Aorta (tissue), 5 donors: Measurements from ENCODE around the gene ARHGAP30. TPM values are rescaled to one million over a fixed set of nuclear protein-coding genes. Genes with fewer than 3 reads are reported as not detected.
"Not testable (repeated sequence)": the region's sequence is repeated elsewhere in the genome, so short reads cannot be mapped to it uniquely, and the experiment has no call there.

Experiments
- ATAC-seq: fragments of 200-7000 bp; cut with Tn5 transposase; one replicate; pipeline ENCODE4 v1.9.1; 2022; ENCODE audit warnings: moderate library complexity; ENCODE audit not compliant: low FRiP score
- DNase-seq, 2 donors: peaks; one replicate each; pipeline ENCODE4 v3.0.0-alpha.2; 2020
- H3K27ac ChIP-seq, 2 donors: one replicate each; pipeline ENCODE4 v1.5.1; 2013; ENCODE audit warnings: low read length in 2 of 2, mild to moderate bottlenecking in 2 of 2, moderate library complexity in 2 of 2, control low read depth in 1 of 2, inconsistent platforms in 1 of 2, low read depth in 1 of 2
- H3K27me3 ChIP-seq, 2 donors: one replicate each; pipeline ENCODE4 v1.6.1; 2013; ENCODE audit warnings: control low read depth in 1 of 2, low read length in 1 of 2, mild to moderate bottlenecking in 1 of 2, moderate library complexity in 1 of 2; ENCODE audit not compliant: insufficient read depth in 2 of 2, control insufficient read depth in 1 of 2
- H3K36me3 ChIP-seq, 2 donors: one replicate each; pipeline ENCODE4 v1.6.1; 2013; ENCODE audit warnings: control low read depth in 1 of 2, low read length in 1 of 2, mild to moderate bottlenecking in 1 of 2; ENCODE audit not compliant: insufficient read depth in 2 of 2, control insufficient read depth in 1 of 2
- H3K4me1 ChIP-seq, 2 donors: one replicate each; pipeline ENCODE4 v1.6.1; 2013; ENCODE audit warnings: low read length in 2 of 2, control low read depth in 1 of 2, mild to moderate bottlenecking in 1 of 2, moderate library complexity in 1 of 2; ENCODE audit not compliant: insufficient read depth in 2 of 2, control insufficient read depth in 1 of 2
- H3K4me3 ChIP-seq, 2 donors: one replicate each; pipeline ENCODE4 v1.5.1; 2013; ENCODE audit warnings: low read length in 2 of 2, control low read depth in 1 of 2, mild to moderate bottlenecking in 1 of 2
- H3K9me3 ChIP-seq: one replicate; pipeline ENCODE4 v1.6.1; 2013; ENCODE audit warnings: mild to moderate bottlenecking, low read length; ENCODE audit not compliant: control insufficient read depth
- WGBS, 2 donors: extraction: QIAGEN DNeasy Blood & Tissue Kit; methylation state at CpG; one replicate each; pipeline ENCODE4 v1.1.7; 2013; 5-methylcytosine and 5-hydroxymethylcytosine counted together
- intact Hi-C, 2 donors: fragments of 100-400 bp; cut with DNase I; formaldehyde crosslinking; loops; one replicate each; pipeline versions ENCODE4 v1.14.2 to v1.15.0; 2022
- polyA plus RNA-seq, 2 donors: library from polyadenylated mRNA; stranded (reverse); fragments of 200-250 nt; gene quantifications; one replicate each; pipeline ENCODE4 v1.2.3, GENCODE V29; 2013
- total RNA-seq, 2 donors: library from RNA; stranded (reverse); fragmentation: NEBNext Ultra II Directional; extraction: Animal tissue kit (Norgen Biotek cat#: 25700); gene quantifications; one replicate each; pipeline ENCODE4 v1.2.1, GENCODE V29; 2021
- donor health status: healthy with polysubstance abuse.
- donor health status: Bipolar disorder and iron deficiency.
- donor health status: DM: no; HTN: no; CAD: no.
- donor health status: DM: no; HTN: no; CAD: no.
- donor health status: DM: yes; HTN: yes; CAD: no.

The ARHGAP30 gene
- total and polyA plus RNA-seq, 4 donors: 1.3 to 20.5 (median 13.4) TPM

- H3K27ac ChIP-seq: no peak overlapping the region
- no peaks in the 10 kb centered on the region for H3K9me3 ChIP-seq
- H3K4me3 ChIP-seq: no peak overlapping the region
- ATAC-seq: no peak
- intact Hi-C loops: no loop called here
- H3K36me3 ChIP-seq: no peaks in the 10 kb centered on the region
- no peaks in the 10 kb centered on the region for H3K4me1 ChIP-seq
- H3K27me3 ChIP-seq: no peaks in the 10 kb centered on the region
- peak; percentile 52 to 66 for DNase-seq
- 87 to 90% methylated on average over 9 of the region's 9 CpGs for WGBS, 2 donors
Measured at GRCh38 chr1:161069241-161069640, 450 bp downstream of the ARHGAP30 start.

GRCh38 chr1:161068306-161069234 is 1.1 kb downstream of the ARHGAP30 start:
- H3K4me1 ChIP-seq: no peaks in the 10 kb centered on the region
- H3K4me3 ChIP-seq: no peak overlapping the region
- no peaks in the 10 kb centered on the region for H3K9me3 ChIP-seq
- no peaks in the 10 kb centered on the region for H3K36me3 ChIP-seq
- ATAC-seq (peak; percentile 83), DNase-seq (peak; percentile 81 to 90)
- intact Hi-C loops: no loop called here
- H3K27ac ChIP-seq: no peak overlapping the region
- 80% methylated on average over 10 of the region's 10 CpGs for WGBS, 2 donors
- H3K27me3 ChIP-seq: no peaks in the 10 kb centered on the region

GRCh38 chr1:161066694-161067093 is 3.0 kb downstream of the ARHGAP30 start:
- WGBS, 2 donors: 66 to 71% methylated on average over 3 of the region's 3 CpGs
- H3K4me3 ChIP-seq: no peak overlapping the region
- H3K27ac ChIP-seq: no peak overlapping the region
- no peaks in the 10 kb centered on the region for H3K27me3 ChIP-seq
- H3K9me3 ChIP-seq: no peaks in the 10 kb centered on the region
- DNase-seq: peak in 1 of 2 donors; percentile 6
- ATAC-seq: no peak
- no peaks in the 10 kb centered on the region for H3K4me1 ChIP-seq
- intact Hi-C loops: no loop called here
- no peaks in the 10 kb centered on the region for H3K36me3 ChIP-seq

- DNase-seq, H3K27ac ChIP-seq, H3K27me3 ChIP-seq, intact Hi-C loops, H3K36me3 ChIP-seq, ATAC-seq, H3K4me3 ChIP-seq, H3K9me3 ChIP-seq, H3K4me1 ChIP-seq: not testable (repeated sequence)
- WGBS, 2 donors: 87 to 88% methylated on average over 7 of the region's 7 CpGs
Measured at GRCh38 chr1:161065681-161066080, 4.0 kb downstream of the ARHGAP30 start.

- H3K9me3 ChIP-seq, H3K27ac ChIP-seq, H3K4me1 ChIP-seq, DNase-seq, H3K36me3 ChIP-seq, intact Hi-C loops, ATAC-seq, H3K4me3 ChIP-seq, H3K27me3 ChIP-seq: not testable (repeated sequence)
- WGBS, 2 donors: 54 to 56% methylated on average over 6 of the region's 6 CpGs
Measured at GRCh38 chr1:161063936-161064335, 5.8 kb downstream of the ARHGAP30 start.

GRCh38 chr1:161061419-161061818 is 8.3 kb downstream of the ARHGAP30 start:
- no peak overlapping the region for H3K27ac ChIP-seq
- no peak for ATAC-seq
- DNase-seq: no peak
- H3K27me3 ChIP-seq: no peaks in the 10 kb centered on the region
- no peaks in the 10 kb centered on the region for H3K36me3 ChIP-seq
- no peaks in the 10 kb centered on the region for H3K9me3 ChIP-seq
- WGBS, 2 donors: 88 to 94% methylated on average over 4 of the region's 4 CpGs
- no peaks in the 10 kb centered on the region for H3K4me1 ChIP-seq
- intact Hi-C loops: no loop called here
- H3K4me3 ChIP-seq: no peak overlapping the region

- H3K4me3 ChIP-seq: no peak overlapping the region
- peak in 1 of 2 donors; percentile 3 for DNase-seq
- H3K27ac ChIP-seq: no peak overlapping the region
- H3K36me3 ChIP-seq: no peaks in the 10 kb centered on the region
- no peak for ATAC-seq
- intact Hi-C loops: no loop called here
- 73 to 77% methylated on average over 6 of the region's 6 CpGs for WGBS, 2 donors
- H3K9me3 ChIP-seq: no peaks in the 10 kb centered on the region
- no peaks in the 10 kb centered on the region for H3K27me3 ChIP-seq
- no peaks in the 10 kb centered on the region for H3K4me1 ChIP-seq
Measured at GRCh38 chr1:161059293-161059692, 10.4 kb downstream of the ARHGAP30 start.

GRCh38 chr1:161054805-161055204 is 14.9 kb downstream of the ARHGAP30 start:
- Histone ChIP-seq H3K36me3 (no peaks in the 10 kb centered on the region), H3K4me1 (no peaks in the 10 kb centered on the region), H3K27ac (no peak overlapping the region), H3K9me3 (no peaks in the 10 kb centered on the region), H3K27me3 (no peaks in the 10 kb centered on the region), H3K4me3 (no peak overlapping the region)
- DNase-seq: peak in 1 of 2 donors; percentile 17
- ATAC-seq: no peak
- intact Hi-C loops: no loop called here
- 73 to 83% methylated on average over 7 of the region's 7 CpGs for WGBS, 2 donors

- no peaks in the 10 kb centered on the region for H3K9me3 ChIP-seq
- no peaks in the 10 kb centered on the region for H3K4me1 ChIP-seq
- WGBS, 2 donors: 70 to 81% methylated on average over 4 of the region's 4 CpGs
- no peaks in the 10 kb centered on the region for H3K27me3 ChIP-seq
- intact Hi-C loops: no loop called here
- no peak for ATAC-seq
- no peak overlapping the region for H3K27ac ChIP-seq
- DNase-seq: peak in 1 of 2 donors; percentile 35
- H3K36me3 ChIP-seq: no peaks in the 10 kb centered on the region
- H3K4me3 ChIP-seq: no peak overlapping the region
Measured at GRCh38 chr1:161054232-161054631, 15.5 kb downstream of the ARHGAP30 start.
